Uterus (tissue), 2 donors: ENCODE data around the gene HCN3.

Experiments used
- POLR2A ChIP-seq, 2 donors: fragments of 450-650 bp; IDR thresholded peaks; one replicate each; pipeline ENCODE4 v1.6.1; 2016; ENCODE audit warnings: antibody characterized with exemption in 2 of 2, mild to moderate bottlenecking in 1 of 2, moderate library complexity in 1 of 2
- TF ChIP-seq, protein P1 (sequence below), 4 experiments: fragments of 200-600 bp in 2 of 4; fragments of 450-650 bp in 2 of 4; sonication (generic) in 2 of 4; IDR thresholded peaks; one replicate each; pipeline ENCODE4 v1.5.1; 2016 to 2019; ENCODE audit warnings: antibody characterized with exemption in 4 of 4, mild to moderate bottlenecking in 2 of 4, moderate library complexity in 1 of 4

DNA sequence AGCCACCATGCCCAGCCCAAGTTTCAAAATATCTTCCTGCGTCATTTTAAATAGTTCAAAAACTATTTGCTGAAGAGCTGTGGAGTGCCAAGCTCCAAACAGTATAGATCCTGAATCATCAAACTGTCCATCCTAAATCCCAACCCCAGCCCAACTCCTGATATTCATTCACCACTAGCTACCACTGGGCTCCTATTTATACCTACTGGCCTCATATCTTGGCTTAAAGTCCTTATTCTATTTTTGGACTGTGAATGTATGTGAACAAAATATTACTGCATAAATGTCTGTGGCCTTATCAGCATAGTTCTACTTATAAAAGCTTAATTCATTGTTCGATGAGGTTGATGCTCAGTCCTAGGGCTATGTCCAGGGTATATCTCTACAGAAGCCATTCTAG, 9.9 kb upstream of the HCN3 start:
- TF ChIP-seq, protein P1, sequence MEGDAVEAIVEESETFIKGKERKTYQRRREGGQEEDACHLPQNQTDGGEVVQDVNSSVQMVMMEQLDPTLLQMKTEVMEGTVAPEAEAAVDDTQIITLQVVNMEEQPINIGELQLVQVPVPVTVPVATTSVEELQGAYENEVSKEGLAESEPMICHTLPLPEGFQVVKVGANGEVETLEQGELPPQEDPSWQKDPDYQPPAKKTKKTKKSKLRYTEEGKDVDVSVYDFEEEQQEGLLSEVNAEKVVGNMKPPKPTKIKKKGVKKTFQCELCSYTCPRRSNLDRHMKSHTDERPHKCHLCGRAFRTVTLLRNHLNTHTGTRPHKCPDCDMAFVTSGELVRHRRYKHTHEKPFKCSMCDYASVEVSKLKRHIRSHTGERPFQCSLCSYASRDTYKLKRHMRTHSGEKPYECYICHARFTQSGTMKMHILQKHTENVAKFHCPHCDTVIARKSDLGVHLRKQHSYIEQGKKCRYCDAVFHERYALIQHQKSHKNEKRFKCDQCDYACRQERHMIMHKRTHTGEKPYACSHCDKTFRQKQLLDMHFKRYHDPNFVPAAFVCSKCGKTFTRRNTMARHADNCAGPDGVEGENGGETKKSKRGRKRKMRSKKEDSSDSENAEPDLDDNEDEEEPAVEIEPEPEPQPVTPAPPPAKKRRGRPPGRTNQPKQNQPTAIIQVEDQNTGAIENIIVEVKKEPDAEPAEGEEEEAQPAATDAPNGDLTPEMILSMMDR (IDR thresholded peaks at IDR 0.05) = no peak
- no peak for TF ChIP-seq POLR2A (IDR thresholded peaks at IDR 0.05)
